HG03135 (cell line): ENCODE data around the gene INHBB.

Source experiments
- ATAC-seq: cut with Tn5 transposase; IDR thresholded peaks from one replicate; pipeline ENCODE4 v1.9.1; 2021; ENCODE audit warnings: mild to moderate bottlenecking, moderate library complexity; ENCODE audit not compliant: unreplicated experiment

Gene INHBB

DNA sequence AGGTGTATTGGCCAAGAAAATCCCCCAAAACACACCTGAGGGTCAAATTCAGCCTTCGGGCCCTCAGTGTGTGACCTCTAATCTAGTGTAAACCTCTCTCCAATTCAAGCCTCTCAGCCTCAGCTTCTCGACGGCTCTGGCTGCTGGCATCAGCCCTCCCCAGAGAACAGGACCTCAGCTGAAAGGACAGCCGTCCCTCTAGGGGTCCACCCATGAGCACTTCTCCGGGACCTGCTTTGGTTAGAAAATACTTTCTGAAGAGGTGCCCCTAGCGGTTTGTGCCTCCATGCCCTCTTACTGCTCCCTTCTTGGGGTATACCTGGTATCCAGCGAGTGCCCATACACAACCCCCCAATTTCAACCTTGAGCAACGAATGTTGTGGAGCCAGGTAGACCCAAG, 48.8 kb downstream of the INHBB start:
- no peak for ATAC-seq

DNA sequence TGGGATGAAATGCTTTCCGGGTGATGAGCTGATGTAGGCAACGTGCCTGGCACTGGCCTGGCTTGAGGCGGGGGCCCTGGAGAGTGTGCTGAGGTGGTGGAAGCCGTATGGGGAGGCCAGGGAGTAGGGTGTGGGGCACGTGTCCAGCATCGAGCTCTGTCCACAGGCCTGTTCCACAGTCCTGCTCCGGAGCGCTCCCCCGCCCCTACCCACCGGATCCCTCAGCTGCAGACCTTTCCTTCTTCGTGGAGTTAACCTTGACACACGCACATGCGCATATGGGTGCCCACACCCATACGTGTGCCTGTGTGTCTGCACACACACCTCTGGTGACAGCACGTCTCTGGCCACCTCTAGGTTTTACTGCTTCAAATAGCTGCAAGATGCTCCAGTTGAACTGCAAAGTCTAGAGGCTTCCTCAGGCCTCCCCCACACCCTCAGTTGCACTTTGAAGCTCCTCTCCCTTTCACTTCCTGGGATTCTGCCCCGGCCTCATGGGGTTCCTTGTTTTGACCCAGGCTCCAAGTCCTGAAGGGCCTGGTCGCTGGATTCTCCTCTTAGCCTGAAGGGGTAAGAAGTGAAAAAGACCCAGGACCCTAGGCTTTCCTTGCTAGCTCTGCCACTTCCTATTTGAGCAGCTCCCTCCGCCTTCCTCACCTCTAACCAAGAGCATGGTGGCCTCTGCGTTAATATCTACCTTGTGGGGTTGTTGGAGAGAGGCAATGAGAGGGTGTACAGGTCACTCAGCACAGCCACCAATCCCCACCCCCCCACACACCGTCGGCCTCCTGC, 49.5 kb downstream of the INHBB start:
- no peak for ATAC-seq

DNA sequence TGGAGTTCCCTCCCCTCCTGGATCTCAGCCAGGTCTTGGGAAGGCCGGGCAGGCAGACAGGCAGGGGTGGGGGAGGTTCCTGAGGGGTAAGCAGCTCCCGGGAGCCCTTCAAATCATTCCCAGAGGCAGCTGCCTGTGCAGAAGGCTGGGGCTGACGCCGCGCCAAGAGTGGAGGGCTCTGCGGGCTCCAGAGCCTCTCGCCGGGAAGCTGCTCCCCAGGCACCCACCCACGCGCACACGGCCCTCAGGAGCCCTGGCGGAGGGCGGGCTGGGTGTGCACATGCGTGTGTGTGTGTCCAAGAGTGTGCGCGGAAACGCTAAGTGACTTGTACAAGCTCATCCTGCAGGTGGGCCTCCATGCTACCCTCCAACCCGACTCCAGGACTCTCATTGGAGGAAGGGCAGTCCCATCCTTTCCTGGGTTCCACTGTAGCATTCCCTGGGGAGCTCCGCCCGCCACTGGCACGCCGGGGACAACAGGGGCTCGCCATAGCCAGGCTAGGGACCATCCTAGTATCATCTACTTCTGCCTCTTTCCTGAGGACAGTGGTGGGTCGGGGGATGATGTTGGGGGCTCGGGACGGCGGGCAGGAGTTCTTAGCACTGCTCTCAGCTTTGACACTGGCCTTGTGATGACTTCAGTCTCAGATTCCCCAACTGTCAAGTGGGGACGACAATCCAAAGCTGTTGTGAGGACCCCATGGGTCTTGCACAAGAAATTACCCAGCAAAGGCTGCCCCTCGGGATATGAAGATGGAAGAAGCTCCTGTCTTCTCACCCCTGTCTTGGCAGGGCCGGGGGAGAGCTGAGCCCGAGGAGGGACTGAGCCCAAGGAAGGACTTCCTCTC, 50.3 kb downstream of the INHBB start:
- ATAC-seq = no peak

DNA sequence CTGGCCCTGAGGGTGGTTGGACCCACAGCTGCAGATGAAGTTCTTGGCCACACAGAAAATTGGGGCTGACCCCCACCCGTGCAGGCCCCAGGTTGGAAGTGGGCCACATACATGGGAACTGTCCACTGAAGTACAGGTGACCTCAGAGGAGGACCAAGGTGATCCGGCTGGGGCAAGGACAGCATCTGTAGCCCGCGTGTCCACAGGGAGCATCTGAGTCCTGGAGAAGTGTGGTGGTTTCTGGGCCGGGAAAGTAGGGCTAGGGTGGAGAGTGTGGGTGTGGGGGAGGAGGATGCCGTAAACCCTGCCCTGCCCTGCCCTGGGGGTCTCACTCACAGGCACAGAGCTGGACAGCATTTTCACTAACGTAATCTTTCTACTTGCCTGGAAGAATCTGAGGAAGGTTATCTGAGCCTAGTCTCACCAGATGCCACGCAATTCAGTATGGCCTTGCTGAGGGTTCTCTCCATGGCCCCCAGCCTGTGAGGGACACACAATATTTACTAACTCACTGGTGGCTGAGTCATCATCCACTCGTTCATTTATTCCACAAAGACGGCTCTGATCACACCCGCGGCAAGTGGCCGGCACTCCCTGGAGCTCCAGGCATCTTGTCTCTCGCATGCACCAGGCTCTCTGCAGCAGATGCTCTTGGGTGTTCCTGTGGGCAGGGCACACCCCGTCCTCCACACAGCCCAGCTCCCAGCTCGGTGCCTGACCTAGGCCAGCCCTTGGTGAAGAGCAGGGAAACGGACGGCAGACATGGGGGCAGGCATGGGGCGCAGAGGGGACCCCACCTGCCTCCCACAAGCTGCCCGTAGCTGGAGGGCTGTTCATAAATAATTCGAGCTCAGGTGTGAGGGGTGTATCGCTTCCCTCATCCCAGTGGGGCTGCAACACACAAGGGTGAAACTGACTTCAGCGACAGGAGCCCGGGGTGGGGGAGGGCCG, 51.2 kb downstream of the INHBB start:
- no peak for ATAC-seq

DNA sequence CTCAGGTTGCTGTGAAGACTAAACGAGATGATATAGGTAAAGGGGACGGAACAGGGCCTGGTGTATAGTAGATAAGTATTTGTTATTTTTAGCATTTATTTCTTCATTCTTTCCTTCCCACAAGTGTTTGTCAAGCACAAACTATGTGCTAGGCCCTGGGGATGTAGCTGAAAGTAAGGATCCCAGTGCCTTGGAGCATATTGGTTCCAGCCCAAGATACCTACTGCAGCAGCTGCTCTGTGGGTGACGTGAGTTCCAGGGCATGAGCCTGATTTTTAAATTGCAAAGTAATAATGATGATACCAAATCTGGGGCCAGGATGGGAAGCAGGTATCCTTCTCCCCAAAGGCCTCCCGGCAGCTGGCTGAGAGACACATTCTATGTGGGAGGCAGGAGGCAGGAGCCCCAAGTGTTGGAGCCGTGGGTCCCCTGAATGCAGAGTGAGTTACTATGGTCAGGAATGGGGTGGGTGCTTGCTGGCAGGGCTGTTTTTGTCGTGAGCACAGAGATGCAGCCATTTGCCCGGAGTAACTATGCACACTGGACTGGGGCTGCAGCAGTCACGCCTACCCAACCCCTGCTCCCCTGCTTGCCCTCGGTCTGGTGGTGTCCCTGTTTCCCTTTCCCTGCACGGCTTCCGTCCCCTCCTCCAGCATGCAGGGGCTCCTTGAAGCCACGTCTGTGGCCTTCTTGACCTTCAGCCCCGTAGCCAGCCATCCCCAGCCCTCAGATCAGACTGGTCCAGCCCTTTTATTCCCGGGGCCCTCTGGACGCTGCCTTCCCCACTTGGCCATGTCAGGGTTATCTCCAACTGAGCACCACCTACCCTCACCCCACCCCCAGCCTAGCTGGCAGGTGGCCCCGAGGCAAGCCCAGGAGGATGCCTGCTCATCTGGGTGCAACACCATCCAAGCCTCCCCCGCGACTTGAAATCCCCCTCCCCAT, 52.4 kb downstream of the INHBB start:
- no peak for ATAC-seq

DNA sequence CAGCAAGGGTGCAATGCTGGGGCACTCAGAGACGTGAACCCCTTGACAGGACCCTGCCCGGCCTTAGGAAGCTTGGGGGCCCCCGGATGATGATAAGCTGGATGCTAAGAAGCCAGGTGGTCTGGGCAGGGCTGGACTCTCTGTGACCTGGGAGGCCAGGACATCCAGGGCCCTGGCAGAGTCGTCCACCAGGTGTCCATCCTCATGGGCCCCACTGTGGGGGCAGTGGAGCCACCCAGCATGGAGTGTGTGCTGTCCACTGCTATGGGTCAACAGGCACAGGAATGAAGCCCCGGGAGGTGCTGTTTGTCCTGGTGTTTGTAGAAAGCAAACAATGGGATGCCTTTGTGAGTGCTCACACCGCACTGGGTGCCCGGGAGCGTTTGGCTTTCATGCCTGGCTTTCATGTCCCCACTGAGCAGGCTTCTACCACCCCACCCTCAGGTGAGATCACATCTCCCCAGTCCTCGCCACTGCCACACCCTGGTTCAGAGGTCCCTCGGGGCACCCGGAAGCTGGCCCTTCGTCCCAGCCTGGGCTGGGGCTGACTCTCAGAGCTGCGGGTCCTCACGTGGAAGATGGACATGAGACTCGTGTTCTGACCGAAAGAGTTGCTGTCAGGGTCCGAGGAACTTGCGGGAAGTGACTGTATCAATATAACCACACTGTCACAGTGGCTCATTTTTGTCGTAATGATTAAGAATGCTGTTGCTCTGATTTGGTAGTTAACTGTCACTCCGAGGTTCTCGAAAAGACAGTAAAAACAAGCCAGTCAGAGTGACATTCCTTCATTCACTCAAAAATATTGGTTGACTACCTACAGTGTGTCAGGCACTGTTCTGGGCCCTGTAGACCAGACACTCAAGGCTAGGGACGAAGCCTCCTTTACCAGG, 53.3 kb downstream of the INHBB start:
- no peak for ATAC-seq

DNA sequence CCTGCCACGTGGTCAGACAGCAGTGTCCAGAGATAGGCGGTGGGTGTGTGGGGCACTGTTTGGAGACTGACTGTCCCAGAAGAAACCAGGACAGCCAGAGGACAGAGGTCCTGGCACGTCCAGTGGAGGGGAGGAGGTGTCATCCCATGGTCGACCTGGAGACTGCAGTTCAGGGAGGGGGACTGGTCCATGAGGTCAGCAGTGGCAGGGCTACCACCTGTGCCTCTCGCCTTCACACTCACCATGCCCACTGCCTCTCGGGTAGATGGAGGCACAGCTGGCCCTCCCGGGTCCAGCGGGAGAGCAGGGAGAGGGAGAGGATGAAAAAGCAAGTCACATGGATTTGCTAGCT, 53.9 kb downstream of the INHBB start:
- ATAC-seq = no peak

DNA sequence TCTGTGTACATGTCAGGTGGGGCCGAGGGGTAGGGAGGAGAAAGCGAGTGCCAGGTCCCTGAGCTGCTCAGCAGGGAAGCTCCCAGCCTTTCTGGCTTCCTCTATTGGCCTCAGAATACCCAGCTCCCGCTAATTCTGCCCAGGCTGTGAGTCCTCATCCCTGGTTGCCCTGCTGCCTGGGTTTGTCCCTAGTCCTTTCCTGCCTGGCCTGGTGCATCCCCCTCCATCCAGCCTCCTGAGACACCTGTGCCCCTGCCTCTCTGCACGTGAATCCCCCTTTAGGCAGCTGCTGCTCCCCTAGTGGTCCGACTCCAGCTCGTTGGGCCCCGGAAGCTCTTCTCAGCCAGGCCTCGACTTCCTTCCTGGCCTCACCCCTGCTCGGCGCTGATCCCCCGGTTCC, 54.6 kb downstream of the INHBB start:
- no peak for ATAC-seq
